Natural killer cell treated with Interleukin-12 subunit alpha and Interleukin-12 subunit beta and Interleukin-15 and Interleukin-18, amount 100 ng/mL, for 72 hours (primary cell): ENCODE data around the gene AJUBA. TPM values are rescaled to one million over a fixed set of nuclear protein-coding genes. Genes with fewer than 3 reads are reported as not detected.
"Not testable (repeated sequence)": the region's sequence is repeated elsewhere in the genome, so short reads cannot be mapped to it uniquely, and the experiment has no call there.

ENCODE experiments used
- ATAC-seq, 2 donors: fragments of 150-1000 bp; cut with Tn5 transposase in 1 of 2; sonication (Bioruptor Pico), chemical (Tn5 transposase) in 1 of 2; 2 replicates each; pipeline ENCODE4 v1.10.0; 2021
- DNase-seq: peaks from one replicate; pipeline ENCODE4 v3.0.0; 2022; ENCODE audit warnings: low spot score
- H3K27ac Mint-ChIP-seq, 2 donors: 1 replicate in 1 of 2; 2 replicates in 1 of 2; pipeline ENCODE4 v1.8.0; 2022; ENCODE audit warnings: mixed read lengths in 2 of 2, mild to moderate bottlenecking in 1 of 2, moderate library complexity in 1 of 2
- H3K27me3 Mint-ChIP-seq, 2 donors: 1 replicate in 1 of 2; 2 replicates in 1 of 2; pipeline ENCODE4 v1.8.0; 2022; ENCODE audit warnings: mixed read lengths in 2 of 2
- H3K36me3 Mint-ChIP-seq: one replicate; pipeline ENCODE4 v1.8.0; 2022; ENCODE audit warnings: mixed read lengths
- H3K4me1 Mint-ChIP-seq, 2 donors: 1 replicate in 1 of 2; 2 replicates in 1 of 2; pipeline ENCODE4 v1.8.0; 2022; ENCODE audit warnings: low read depth in 2 of 2, mixed read lengths in 2 of 2, mild to moderate bottlenecking in 1 of 2
- H3K4me3 Mint-ChIP-seq: one replicate; pipeline ENCODE4 v1.8.0; 2022; ENCODE audit warnings: mixed read lengths
- H3K9me3 Mint-ChIP-seq: 2 replicates; pipeline ENCODE4 v1.8.0; 2022; ENCODE audit warnings: mixed read lengths
- total RNA-seq, 2 donors: library from RNA; stranded (reverse); gene quantifications; one replicate each; pipeline ENCODE4 v1.2.3, GENCODE V29; 2022

Gene AJUBA
- total RNA-seq, 2 donors from 2014 or later = 0.17 to 2.1 TPM

DNA sequence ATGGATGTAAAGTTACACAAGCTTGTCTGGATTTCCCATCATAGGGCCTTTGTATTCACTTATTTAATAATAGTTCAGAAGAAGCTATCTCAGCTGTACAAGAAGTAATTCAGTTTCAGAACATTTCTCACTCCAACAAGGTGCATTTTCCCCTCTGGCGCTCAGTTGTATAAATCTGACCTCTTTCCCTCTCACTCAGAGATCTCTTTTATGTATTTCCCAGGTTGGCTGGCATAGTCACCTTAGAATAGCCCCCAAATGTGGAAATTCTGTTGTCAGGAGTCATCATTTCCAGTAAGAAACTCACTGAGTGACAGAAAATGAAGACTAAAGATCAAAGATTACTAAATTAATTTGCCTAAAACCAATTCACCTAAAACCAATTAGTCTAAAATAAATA lies 11.2 kb downstream of the AJUBA start:
- ATAC-seq = no peak
- H3K27me3 Mint-ChIP-seq = peaks cover 0 to 5% of the 10 kb centered on the region in 2 donors
- no peaks in the 10 kb centered on the region for H3K36me3 Mint-ChIP-seq

DNA sequence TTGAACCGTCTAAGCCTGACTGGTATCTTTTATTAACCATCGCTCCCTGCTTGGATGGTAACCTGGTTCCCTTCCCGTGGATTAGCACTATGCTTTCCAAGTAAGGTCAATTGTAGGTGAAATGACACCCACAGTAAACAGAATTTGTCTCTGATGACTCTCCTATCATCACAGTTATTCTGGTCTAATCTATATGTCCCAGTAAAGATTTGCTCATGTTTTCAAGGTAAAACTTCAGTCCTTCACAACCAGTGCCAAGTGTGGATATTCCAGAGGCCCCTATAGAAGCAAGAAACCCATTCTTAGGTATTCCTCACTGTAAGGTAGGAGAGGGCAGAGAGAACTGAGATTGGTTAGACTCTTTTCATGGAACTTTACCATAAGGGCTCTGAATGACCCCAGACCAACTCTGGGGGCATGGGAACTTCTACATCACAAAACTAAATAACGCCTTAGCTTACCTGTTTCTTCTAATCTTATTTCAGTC lies 15.5 kb downstream of the AJUBA start:
- ATAC-seq = no peak
- peaks cover 0 to 2% of the 10 kb centered on the region in 2 donors for H3K27me3 Mint-ChIP-seq
- H3K4me3 Mint-ChIP-seq = no peak overlapping the region
- no peak overlapping the region for H3K27ac Mint-ChIP-seq
- H3K4me1 Mint-ChIP-seq = no peaks in the 10 kb centered on the region
- DNase-seq = no peak
- no peaks in the 10 kb centered on the region for H3K36me3 Mint-ChIP-seq
- H3K9me3 Mint-ChIP-seq = no peaks in the 10 kb centered on the region

More for the DNA sequence above, 11.2 kb downstream of the AJUBA start:
- no peak overlapping the region for H3K4me3 Mint-ChIP-seq
- no peak overlapping the region for H3K27ac Mint-ChIP-seq
- DNase-seq = no peak
- no peaks in the 10 kb centered on the region for H3K9me3 Mint-ChIP-seq
- peaks cover 0 to 2% of the 10 kb centered on the region in 2 donors for H3K4me1 Mint-ChIP-seq

DNA sequence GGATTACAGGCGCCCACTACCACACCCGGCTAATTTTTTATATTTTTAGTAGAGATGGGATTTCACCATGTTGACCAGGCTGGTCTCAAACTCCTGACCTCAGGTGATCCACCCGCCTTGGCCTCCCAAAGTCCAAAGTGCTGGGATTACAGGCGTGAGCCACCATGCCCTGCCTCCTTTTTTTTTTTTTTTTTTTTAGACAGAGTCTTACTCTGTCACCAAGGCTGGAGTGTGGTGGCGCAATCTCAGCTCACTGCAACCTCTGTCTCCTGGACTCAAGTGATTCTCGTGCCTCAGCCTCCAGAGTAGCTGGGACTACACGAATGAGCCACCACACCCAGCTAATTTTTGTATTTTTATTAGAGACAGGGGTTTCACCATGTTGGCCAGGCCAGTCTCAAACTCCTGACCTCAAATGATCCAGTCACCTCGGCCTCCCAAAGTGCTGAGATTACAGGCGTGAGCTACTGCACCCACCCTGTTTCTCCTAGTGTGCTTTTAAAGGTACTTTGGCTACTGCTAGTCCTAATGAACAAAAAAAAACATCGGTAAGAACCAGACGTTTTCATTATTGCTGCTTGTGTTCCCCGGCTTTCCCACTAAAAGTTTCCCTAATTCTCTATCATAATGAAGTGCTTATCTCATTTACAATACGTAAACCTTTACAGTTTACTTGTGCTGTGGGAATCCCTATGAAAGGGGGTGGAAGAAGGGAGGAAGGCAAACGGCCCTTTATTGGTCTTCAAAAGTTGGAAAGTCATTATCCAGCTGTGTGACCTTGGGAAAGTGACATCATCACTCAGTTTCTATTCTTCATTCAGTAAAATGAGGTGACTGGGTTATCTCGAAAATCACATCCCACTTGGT lies 16.2 kb downstream of the AJUBA start:
- not testable (repeated sequence) for H3K9me3 Mint-ChIP-seq, DNase-seq, H3K27ac Mint-ChIP-seq, H3K4me1 Mint-ChIP-seq, H3K4me3 Mint-ChIP-seq, H3K36me3 Mint-ChIP-seq, ATAC-seq, H3K27me3 Mint-ChIP-seq

DNA sequence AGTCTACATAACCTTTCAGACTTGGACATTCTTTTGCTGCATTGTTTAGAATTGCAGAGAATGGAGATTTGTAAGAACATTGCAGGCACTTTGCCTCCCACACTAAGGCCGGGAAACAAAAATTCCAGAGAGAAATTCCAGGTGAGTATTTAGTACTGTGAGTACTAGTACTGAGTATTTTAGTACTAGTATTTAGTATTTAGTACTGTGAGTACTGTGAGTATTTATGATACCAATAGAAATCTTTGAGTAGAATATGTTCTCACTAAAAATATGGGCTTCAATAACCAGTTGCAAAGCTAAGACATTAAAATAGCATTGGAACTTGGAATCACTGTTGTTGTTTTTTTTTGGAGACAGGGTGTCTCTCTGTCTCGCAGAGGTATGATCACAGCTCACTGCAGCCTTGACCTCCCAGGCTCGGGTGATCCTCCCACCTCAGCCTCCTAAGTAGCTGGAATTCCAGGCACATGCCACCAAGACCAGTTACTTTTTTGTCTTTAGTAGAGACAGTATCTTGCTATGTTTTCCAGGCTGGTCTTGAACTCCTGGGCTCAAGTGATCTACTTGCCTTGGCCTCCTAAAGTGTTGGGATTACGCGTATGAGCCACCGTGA lies 20.2 kb downstream of the AJUBA start:
- no peak overlapping the region for H3K4me3 Mint-ChIP-seq
- no peaks in the 10 kb centered on the region for H3K9me3 Mint-ChIP-seq
- no peak for ATAC-seq
- H3K4me1 Mint-ChIP-seq = no peaks in the 10 kb centered on the region
- no peaks in the 10 kb centered on the region for H3K36me3 Mint-ChIP-seq
- DNase-seq = no peak
- no peaks in the 10 kb centered on the region for H3K27me3 Mint-ChIP-seq
- H3K27ac Mint-ChIP-seq = no peak overlapping the region

DNA sequence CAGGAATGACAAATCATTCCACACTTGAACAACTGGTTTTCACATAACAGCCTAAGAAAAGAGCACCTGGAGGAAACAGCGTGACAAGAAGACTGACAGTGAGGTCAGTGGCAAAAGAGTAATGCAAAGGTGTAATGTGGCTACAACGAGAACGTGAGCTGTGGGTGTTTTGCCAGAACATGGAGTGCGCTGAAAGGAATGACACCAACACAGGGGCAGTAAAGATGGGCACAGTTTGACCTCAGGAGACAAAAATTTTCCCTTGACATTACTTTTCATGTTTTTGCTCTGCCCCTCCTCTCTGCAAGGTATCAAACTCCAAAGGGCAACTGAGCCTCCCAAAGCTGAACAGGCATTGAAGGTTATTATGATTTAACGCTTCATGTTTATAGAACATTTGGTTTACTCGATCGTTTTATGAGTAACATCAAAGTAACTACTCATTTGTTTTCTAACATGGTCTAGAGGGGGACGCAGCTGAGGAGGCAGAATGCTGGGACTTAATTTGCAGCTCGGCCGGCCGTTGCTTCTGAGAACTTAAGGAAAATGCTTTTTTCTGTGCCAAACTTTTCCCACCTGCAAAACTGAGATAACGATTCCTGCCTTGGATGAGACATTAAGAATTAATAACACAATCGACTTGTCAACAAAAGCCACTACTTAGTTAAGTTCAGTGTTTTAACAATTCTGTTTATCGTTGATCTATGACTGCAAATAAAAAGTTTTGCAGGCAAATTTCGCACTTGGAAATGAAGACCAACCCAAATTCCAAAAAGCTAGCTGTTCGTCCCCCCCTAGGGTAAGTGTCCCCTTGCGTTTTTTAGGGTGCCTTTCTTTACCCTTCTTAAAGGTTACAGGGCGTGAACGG lies 26.4 kb downstream of the AJUBA start:
- peak overlapping the region; percentile 96 for H3K4me3 Mint-ChIP-seq
- no peaks in the 10 kb centered on the region for H3K27me3 Mint-ChIP-seq
- H3K27ac Mint-ChIP-seq = peak overlapping the region; percentile 90 to 93
- H3K4me1 Mint-ChIP-seq = peaks cover 18 to 27% of the 10 kb centered on the region in 2 donors
- H3K36me3 Mint-ChIP-seq = peaks cover 6% of the 10 kb centered on the region
- ATAC-seq (no peak), DNase-seq (no peak)
- H3K9me3 Mint-ChIP-seq = no peaks in the 10 kb centered on the region

DNA sequence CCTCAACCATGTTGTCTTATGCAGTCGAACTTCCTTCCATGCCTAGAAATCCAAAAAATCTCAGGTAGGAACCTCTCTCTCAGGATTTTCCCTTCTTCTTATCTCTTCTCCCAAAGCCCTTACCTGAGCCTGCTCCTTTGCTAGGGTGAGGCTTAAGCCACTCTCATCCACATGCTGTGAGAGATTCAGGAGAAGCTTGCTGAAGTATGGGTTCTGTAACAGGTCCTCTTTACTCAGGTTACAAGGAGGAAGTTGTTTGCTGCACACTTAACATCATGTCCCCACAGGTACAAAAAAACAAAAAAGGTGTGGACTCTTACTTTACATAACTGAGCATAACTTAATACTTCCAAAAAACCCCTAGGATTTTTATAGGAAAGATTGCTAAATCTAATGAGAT lies 29.9 kb downstream of the AJUBA start:
- Mint-ChIP-seq H3K36me3 (peaks cover 8% of the 10 kb centered on the region), H3K9me3 (no peaks in the 10 kb centered on the region), H3K4me3 (no peak overlapping the region), H3K27me3 (no peaks in the 10 kb centered on the region), H3K27ac (no peak overlapping the region), H3K4me1 (peaks cover 18 to 27% of the 10 kb centered on the region in 2 donors)
- DNase-seq = no peak
- ATAC-seq = no peak

DNA sequence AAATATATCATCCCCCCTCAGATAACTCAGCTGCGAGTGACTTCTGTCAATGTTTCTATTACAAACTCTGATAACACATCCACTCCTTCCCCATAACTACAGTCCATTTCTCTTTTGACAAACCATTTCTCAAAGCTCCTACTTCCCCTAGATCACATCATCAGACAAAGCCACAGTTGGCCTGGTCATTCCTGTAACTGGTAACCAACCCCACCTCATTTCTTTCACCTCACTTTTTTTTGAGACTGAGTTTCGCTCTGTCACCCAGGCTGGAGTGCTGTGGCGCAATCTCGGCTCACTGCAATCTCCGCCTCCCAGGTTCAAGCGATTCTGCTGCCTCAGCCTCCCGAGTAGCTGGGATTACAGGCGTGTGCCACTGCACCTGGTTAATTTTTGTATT lies 30.6 kb downstream of the AJUBA start:
- peak in 1 of 2 donors; percentile 54 for ATAC-seq
- DNase-seq, H3K27me3 Mint-ChIP-seq, H3K9me3 Mint-ChIP-seq: not testable (repeated sequence)
- Mint-ChIP-seq H3K36me3 (peaks cover 13% of the 10 kb centered on the region), H3K27ac (peak overlapping the region; percentile 12 to 63), H3K4me1 (peaks cover 18 to 27% of the 10 kb centered on the region in 2 donors), H3K4me3 (peak overlapping the region; percentile 6)

DNA sequence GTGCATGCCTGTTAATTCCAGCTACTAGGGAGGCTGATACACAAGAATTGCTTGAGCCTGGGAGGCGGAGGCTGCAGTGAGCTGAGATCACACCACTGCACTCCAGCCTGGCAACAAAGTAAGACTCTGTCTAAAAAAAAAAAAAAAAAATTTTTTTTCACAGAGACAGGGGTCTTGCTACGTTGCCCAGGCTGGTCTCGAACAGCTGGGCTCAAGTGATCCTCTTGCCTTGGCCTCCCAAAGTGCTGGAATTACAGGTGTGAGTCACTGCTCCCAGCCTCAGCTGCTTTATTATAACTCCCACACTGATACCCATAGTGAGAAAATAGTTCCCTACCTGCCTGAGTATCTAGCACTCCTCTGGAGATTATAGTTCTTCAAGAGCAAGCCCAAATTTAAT lies 36.7 kb downstream of the AJUBA start:
- Mint-ChIP-seq H3K36me3 (peaks cover 7% of the 10 kb centered on the region), H3K9me3 (no peaks in the 10 kb centered on the region), H3K4me1 (no peaks in the 10 kb centered on the region), H3K4me3 (no peak overlapping the region), H3K27ac (no peak overlapping the region), H3K27me3 (no peaks in the 10 kb centered on the region)
- DNase-seq (no peak), ATAC-seq (no peak)

DNA sequence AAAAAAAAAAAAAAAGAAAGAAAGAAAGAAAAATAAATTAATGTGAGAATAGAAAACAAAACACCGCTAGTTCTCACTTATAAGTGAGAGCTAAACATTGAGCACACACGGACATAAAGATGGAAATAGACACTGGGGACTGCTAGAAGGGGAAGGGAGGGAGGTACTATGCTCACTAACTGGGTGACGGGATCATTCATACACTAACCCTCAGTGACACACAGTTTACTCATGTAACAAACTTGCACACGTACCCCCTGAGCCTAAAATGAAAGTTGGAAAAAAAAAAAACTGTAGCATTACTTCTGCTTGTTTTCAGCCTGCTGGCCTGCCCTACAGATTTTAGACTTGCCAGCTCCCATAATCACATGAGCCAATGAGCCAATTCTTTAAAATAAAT lies 42.7 kb downstream of the AJUBA start:
- H3K27me3 Mint-ChIP-seq = no peaks in the 10 kb centered on the region
- H3K9me3 Mint-ChIP-seq = no peaks in the 10 kb centered on the region
- no peaks in the 10 kb centered on the region for H3K4me1 Mint-ChIP-seq
- ATAC-seq = no peak
- no peak for DNase-seq
- no peaks in the 10 kb centered on the region for H3K36me3 Mint-ChIP-seq
- no peak overlapping the region for H3K4me3 Mint-ChIP-seq
- no peak overlapping the region for H3K27ac Mint-ChIP-seq

DNA sequence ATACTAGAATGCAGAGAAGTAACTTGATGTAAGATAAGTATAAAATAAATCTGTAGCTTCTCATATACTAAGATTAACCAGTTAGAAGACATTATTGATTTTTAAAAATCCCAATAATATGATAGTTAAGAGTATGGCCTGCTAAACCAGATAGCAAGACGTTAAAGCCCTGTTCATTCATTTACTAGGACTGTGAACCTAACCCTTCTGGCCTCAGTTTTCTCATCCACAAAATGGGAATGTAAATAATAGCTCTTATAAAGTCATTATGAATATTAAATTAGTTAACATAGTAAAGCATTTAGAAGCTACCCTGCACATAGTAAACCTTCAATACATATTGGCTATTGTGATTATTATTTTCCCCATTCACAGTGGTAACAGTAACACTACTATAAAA lies 47.2 kb downstream of the AJUBA start:
- Mint-ChIP-seq H3K36me3 (no peaks in the 10 kb centered on the region), H3K9me3 (no peaks in the 10 kb centered on the region), H3K27me3 (no peaks in the 10 kb centered on the region), H3K4me3 (no peak overlapping the region), H3K27ac (no peak overlapping the region), H3K4me1 (peaks cover 0 to 2% of the 10 kb centered on the region in 2 donors)
- DNase-seq (no peak), ATAC-seq (no peak)

DNA sequence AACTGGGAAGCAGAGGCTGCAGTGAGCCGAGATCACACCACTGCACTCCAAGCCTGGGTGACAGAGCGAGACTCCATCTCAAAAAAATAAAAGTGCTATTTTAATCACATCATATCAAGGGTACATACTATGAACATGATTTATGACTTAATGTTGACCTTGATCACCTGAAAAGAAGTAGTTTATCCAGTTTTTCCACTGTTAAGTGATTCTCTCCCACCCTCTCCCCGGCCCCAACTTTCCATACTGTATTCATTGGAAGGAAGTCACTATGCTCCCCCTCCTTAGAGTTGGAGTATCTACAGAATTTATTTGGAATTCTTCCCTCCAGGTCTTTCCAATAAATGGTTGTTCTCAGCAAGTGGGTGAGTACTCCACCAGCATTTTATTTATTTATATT lies 50.2 kb downstream of the AJUBA start:
- Mint-ChIP-seq H3K27me3 (no peaks in the 10 kb centered on the region), H3K4me3 (no peak overlapping the region), H3K9me3 (no peaks in the 10 kb centered on the region), H3K36me3 (peaks cover 1% of the 10 kb centered on the region), H3K4me1 (peaks cover 2 to 13% of the 10 kb centered on the region in 2 donors), H3K27ac (no peak overlapping the region)
- DNase-seq (no peak), ATAC-seq (no peak)

DNA sequence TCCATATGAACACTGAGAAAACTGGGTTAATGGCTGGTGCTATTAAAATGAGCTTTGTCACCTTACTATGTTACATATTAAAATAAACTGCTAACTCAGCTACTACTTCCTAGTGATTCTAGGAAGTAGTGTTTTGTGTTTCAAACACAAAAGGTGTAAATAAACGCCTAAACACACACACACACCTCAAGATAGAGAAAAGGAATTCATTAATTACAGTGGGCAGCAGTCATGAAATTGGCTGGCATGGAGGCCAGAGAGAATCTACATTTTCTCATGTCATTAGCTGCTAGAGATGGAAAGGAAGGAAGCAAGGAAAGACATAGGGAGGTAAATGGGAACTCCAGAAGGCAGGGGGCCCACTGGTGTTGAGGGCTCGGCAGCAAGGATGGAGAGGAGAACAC lies 52.4 kb downstream of the AJUBA start:
- H3K27ac Mint-ChIP-seq = no peak overlapping the region
- ATAC-seq (no peak), DNase-seq (no peak)
- peaks cover 9 to 19% of the 10 kb centered on the region in 2 donors for H3K4me1 Mint-ChIP-seq
- H3K27me3 Mint-ChIP-seq = no peaks in the 10 kb centered on the region
- no peaks in the 10 kb centered on the region for H3K9me3 Mint-ChIP-seq
- H3K4me3 Mint-ChIP-seq = no peak overlapping the region
- H3K36me3 Mint-ChIP-seq = peaks cover 9% of the 10 kb centered on the region

DNA sequence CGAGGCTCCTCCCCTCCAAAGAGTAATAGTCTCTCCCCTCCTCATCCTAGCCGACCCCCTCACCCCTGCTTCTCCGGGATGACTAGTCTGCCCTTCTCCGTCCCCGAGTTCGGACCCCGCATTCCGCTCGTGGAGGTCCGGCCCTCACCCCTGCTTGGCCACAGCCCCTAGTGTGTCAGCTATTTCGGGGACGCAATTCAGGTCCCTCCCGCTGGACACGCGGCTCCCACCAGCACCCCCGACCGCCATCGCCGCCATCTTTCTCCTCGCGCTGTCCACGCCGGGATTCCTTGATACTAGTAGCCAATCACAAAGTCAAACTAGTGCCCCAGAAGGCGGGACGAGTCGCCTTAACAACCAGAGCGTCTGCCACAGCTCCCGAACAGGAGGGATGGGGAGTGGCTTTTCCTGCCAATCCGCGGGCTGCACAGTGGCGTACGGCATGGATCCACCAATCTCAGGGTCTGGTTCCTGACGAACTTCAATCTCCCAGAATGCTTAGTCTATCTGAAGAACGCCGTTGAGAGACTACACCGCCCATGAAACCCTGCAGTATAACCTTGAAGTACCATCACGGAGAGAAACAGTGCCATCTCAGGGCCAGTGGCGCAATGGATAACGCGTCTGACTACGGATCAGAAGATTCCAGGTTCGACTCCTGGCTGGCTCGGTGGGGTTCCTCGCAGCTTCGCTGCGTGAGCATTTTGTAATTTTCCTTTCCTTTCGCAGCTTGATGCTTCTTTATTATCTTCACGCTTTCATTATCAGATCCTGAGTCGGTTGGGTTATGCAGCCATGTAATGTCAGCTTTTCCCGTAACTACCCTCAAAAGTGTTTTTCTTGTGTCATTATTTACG lies 53.0 kb downstream of the AJUBA start, which contains the start of gene PRMT5:
Gene PRMT5, minus strand, starts transcription at position 273 of the 857 bp plus-strand sequence. Its CDS starts 15 bp downstream, at position 258.
- H3K9me3 Mint-ChIP-seq = no peaks in the 10 kb centered on the region

More for the DNA sequence above, 53.0 kb downstream of the AJUBA start, which contains the start of gene PRMT5:
- DNase-seq = peak; percentile 98
- Mint-ChIP-seq H3K27ac (no peak within 1 kb of the TSS), H3K36me3 (peaks cover 9% of the 10 kb centered on the region), H3K4me1 (peaks cover 9 to 19% of the 10 kb centered on the region in 2 donors), H3K4me3 (no peak within 1 kb of the TSS), H3K27me3 (no peaks in the 10 kb centered on the region)
- peak; percentile 97 to 98 for ATAC-seq
